ENCODE results near the gene PRKD2.

Gene PRKD2

DNA sequence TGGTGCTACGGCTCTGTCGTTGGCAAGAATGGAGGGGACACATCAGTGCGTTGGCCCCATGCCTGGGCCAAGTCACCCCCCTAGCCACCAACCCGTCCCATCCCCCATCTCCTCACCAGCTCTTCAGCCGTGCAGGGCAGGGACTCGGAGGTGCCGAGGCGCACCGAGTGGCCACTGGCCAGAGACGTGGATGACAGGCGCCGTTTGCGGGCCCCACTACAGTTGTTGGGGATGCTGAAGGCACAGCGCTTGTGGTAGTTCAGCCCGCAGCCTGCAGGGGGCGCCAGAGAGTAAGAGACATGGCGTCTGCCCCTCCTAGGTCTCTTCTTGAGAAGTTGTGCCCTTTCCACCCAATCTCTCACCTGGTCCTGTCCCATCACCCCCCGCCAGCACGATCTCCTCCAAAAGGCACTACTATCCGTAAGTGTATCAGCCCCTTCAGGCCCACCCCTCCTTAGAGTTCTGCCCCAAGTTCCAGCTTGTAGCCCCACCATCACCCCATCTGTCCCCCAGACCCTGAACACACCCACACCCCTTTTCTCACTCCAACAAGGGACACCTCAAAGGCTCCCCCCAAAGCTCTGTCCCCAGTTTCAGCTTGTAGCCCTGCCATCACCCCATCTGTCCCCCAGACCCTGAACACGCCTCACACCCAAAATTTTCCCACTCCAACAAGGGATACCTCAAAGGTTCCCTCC is 12.4 kb downstream of the PRKD2 start:
- DNase-seq (ENCODE audit: low read depth), result peak; percentile 76

DNA sequence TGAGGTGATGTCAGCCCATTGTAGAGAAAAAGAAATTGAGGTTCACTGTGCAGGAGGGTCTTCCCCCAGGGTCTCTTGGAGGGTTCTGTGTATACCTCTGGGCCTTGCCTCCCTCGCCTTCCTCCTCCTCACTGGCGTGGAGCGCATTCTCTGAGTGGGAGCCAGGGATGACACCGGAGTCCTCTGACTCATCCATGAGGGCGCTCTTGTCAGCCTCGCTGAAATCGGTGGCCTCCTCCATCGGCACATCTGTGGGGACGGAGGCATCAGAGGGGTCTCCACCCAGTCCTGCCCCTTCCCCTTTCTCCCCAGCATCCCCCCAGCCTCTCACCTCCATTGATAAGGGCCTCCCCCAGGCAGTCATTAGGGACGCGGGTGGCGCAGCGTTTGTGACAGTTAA is 16.2 kb downstream of the PRKD2 start:
- no peak for DNase-seq (ENCODE audit: low read depth)

DNA sequence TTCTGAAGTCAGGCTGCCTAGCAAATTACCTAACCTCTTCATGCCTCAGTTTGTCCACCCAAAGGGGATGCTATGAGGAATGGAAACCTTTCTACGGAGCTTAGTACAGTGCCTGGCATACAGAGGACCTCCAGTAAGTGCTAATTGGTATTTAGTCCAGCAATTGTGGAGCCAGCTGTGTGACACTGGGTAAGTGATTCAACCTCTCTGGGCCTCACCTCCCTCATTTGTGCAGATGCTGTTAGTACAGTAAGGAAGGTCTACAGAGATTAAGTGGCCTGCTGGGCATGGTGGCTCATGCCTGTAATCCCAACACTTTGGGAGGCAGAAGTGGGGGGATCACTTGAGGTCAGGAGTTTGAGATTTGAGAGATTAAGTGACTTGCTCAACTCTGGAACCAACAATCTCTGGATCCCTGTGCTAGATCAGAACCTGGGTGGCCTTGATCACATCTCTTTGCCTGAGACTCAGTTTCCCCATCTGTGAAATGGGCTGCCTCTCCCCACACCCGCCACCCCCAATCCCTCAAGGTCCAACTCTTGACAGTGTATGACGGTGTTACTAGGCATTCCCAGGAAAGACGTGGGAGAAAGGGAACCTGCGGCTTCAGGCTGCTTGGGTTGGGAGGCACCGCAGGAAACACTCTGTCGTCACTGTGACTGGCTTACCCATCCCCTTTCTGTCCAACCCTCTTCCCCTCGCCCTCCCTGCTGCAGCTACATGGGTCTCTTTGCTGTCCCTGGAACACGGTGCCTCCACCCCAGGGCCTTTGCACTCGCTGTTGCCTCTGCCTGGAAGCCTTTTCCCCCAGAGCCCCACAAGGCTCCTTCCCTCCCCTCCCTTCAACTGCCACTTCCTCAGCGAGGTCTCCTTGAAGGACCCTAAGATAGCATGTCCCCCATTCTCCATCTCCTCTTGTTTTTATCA is 18.3 kb downstream of the PRKD2 start:
- no peak for DNase-seq (ENCODE audit: low read depth)

DNA sequence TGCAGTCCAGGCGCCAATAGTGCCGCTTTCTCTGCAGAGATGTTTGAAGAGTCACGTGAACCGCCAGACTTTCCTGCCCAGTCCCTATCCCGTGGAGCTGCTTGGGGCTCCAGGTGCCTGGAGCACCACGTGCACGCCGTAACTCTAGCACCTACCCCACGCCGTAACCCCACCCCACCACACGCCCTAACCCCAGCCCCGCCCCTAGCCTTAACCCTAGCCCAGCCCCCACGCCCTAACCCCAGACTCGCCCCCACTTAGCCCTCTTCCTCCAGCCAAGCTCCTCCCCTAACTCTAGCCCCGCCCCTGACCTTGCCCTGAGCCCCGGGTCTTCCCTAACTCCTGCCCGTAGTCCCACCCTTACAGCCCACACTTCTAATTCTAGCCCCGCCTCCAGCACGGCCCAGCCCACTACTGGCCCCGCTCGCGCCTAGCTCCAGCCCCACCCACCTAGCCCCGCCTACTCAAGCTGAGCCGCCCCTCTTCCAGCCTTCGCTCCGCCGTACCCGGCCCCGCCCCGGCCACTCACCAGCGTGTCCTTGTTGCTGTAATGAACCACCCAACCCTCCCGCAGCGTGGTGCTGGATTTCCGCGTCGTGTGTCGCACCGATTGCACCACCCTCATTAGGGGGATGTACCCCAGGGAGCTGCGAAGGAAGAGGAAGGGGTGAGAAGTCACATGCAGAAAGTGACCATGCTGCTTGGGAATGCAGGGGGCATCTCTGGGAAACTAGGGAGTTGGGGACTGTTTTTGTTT is 19.5 kb downstream of the PRKD2 start:
- DNase-seq (ENCODE audit: low read depth), result no peak

DNA sequence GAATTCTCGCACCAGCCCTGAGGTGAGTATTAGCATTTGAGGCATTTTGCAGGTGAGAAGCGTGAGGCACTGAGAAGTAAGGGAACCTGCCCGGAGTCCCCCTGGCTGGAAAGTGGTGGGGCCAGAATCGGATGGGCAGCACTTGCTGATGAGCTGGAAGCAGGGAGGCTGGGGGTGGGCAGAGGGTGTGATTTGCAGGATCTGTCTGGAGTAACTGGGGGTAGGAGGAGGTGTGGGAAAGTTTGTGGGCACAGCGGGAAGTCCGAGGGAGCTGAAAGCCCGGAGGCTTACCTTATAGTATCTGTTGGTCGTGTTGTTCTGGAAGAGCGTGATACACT is 20.1 kb downstream of the PRKD2 start:
- no peak for DNase-seq (ENCODE audit: low read depth)

DNA sequence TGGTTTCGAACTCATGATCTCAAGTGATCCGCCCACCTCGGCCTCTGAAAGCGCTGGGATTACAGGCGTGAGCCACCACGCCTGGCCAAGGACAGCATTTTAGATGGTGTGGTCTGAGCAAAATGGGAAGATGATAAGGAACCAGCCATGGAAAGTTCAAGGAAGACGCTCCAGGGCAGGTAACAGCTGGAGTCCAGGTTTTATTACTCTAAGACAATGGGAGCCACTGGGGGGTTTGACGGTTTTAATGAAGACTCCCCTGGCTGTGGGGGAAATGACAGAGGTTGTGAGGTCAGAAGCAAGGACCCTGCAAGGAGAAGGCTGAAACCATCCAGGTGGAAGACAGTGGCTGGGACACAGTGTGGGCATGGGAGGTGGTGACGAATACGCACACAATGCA is 20.9 kb downstream of the PRKD2 start:
- no peak for DNase-seq (ENCODE audit: low read depth)

DNA sequence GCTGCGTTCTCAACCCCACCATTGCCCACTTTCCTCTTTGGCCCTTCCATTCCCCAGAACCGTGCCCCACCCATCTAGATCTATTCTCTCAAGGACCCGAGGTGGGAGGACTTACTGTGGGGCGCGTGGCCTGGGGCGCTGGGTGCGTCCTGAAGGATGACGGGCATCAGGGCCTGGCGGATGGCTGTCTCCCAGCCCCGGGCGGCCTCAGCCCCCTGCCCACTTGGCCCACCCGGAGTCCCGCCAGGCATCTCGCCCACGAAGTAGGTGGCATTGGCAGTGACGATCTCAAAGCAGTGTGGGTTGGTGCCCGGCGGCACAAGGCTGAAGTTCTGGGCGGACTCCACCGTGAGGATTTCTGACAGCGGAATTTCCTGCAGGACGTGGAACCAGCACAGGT is 23.2 kb downstream of the PRKD2 start:
- DNase-seq (ENCODE audit: low read depth), result no peak

DNA sequence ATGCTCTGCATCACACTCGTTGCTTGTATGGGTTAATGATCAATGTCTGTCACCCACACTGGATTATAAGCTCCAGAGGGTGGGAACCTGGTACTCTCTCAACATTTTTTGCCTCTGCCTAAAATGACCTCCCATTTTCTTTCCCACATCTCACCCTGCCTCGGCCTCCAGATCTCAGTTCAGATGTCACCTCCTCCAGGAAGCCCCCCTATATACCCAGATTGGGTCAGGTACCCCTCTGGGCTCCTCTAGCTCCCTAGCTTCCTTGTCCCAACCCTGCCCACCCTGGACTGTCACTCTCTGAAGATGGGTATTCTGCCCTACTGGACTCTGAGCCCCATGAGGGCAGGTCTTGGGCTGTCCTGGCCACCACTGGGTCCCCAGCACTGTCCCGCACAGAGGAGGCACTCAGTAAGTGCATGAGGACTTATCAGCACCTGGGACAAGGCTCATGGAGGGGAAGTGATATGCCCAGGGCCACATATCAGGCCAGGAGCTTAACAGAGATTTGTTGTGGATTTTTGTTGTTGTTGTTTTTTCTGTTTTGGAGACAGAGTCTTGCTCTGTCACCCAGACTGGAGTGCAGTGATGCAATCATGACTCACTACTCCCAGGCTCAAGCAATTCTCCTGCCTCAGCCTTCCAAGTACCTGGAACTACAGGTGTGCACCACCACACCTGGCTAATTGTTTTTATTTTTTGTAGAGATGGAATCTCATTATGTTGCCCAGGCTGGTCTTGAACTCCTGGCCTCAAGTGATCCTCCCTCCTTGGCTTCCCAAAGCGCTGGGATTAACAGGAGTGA is 23.8 kb downstream of the PRKD2 start:
- no peak for DNase-seq (ENCODE audit: low read depth)

DNA sequence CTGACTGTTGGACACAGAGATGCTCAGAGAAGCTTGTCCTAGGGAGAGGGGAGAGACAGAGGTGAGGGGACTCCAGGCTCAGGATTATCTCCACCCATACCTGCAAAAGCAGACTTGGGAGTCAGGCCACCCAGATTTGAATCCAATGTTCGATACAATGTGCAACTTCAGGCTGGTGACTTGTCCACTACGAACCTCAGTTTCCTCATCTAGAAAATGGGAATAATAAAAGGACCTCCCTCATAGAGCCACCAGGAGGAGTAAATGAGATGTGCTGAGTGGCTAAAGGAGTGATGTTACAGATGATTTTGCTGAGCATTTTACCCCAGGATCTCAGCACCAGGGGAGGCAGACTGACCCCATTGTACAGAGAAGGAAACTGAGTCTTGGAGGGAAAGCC is 25.0 kb downstream of the PRKD2 start:
- no peak for DNase-seq (ENCODE audit: low read depth)

DNA sequence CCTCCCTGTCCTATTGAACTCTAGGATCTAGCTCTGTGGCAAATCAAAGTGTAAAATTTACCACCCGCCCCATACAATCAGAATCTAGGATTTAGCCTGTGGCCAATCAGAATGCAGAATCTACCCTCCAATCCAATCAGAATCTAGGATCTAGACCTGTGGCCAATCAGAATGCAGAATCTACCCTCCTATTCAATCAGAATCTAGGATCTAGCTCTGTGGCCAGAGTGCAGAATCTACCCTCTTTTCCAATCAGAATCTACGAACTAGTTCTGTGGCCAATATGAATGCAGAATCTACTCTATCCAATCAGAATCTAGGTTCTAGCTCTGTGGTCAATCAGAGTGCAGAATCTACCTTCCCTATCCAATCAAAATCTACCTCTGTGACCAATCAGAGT is 25.8 kb downstream of the PRKD2 start:
- no peak for DNase-seq (ENCODE audit: low read depth)

DNA sequence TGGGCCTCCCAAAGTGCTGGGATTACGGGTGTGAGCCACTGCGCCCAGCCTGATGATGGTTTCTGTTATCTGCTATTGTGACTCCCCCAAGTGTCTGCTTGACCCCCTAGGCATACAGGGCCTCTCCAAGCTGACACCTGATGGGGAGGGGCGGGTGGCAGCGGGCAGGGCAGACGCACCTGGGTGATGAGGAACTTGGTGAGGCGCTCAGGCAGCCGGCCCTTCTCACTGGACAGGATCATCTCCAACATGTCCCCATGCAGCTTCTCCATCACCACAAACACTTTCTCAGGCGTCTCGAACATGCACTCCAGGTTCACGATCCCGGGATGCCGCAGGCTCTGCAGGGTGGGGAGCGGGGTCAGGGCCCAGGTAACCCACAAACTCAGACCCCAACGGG is 27.6 kb downstream of the PRKD2 start:
- no peak for DNase-seq (ENCODE audit: low read depth)

DNA sequence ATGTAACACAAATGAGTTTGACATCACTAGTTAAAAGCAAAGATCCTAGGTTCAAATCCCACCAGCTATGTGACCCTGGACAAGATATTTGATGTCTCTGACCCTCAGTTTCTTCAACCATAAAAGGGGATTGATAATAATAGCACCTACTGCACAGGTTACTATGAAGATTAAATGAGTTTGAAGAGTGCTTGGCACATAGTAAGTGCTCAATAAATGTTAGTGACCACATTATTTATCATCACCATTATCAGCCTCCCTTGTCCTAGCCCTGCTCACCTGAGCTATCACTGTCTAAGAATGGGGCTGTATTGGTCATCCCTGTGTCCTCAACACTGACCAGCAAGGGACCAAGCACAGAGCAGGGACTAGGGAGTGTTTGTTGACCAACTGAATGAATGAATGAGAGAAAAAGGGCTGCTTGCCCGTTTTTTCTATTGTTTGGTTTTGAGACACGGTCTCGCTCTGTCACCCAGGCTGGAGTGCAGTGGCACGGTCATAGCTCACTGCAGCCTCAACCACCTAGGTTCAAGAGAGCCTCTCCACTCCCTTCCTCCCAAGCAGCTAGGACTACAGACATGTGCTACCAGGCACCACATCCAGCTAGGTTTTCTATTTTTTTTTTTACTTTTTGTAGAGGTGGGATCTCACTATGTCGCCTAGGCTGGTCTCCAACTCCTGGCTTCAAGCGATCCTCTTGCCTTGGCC is 29.3 kb downstream of the PRKD2 start:
- DNase-seq (ENCODE audit: low read depth), result no peak

DNA sequence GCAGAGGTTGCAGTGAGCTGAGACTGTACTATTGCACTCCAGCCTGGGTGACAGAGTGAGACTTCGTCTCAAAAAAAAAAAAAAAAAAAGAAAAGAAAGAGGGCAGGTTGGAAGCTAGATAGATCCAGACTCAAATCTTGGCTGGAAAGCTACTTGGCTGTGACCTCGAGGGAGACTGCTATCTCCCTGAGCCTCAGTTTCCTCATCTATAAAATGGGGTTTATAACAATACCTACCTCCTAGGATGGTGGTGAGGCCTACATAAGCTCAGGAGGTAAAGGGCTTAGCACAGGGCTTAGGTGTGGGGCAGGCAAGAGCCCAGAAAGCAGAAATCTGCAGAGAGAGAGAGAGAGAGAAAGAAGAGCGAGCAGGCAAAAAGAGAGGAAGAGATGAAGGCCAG is 31.7 kb downstream of the PRKD2 start:
- DNase-seq (ENCODE audit: low read depth), result no peak

DNA sequence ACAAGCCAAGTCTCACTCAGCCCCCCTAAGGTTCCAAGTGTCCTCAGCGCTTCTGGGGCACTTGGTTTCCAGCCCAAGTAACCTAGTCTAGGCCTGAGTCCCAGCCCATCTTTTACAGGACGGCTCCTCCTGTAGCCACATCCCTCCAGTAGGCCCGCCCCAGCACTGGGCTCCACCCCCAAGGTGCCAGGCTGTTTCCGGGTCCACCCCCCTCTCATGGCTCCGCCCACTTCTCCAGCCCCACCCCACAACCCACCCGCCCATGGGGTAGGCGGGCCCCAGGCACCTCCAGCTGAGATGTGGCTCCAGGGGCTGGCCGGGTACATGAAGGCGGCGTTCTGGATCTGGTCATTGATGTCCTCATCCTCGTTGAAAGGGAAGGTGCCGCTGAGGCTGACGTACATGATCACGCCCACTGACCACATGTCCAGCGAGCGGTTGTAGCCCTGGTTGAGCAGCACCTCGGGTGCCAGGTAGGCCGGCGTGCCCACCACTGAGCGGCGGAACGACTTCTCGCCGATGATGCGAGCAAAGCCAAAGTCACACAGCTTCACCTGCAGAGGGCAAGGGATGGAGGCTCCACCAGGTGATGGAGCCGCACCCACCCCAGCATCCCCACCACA is 38.7 kb downstream of the PRKD2 start:
- peak; percentile 31 for DNase-seq (ENCODE audit: low read depth)

DNA sequence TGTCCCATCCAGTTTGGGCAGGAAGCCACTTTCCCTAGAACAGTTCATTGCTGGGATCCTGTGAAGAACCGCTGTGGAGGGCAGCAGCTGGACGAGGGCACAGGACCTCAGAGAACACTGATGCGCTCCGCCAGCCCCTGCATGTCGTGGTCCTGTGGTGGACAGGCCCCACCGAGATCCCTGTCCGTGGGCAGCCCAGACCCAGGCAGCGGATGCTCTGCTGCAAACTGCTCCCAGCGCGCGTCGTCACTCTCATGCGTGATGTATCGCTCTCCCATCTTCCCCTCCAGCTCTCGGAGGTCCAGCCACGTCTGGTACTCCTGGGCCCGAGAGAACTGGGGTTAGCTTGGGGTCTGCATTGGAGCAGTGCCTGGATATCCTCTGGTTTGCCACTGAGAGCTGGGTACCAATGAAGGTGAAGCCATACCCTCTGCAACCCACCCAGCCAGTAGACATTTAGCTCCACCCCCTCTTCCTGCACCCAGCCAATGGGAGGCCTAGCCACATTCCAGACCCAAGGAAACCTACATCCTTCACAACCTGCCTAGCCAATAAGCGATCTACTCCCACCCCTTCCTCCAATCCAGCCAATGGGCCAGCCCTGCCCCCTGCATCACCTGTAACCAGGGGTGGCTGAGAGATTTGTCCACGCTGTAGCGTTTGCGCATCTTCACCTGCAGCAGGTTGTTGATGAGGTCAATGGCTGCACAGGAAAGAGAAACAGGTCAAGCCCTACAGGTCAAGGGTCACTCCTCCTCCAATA is 42.3 kb downstream of the PRKD2 start:
- DNase-seq (ENCODE audit: low read depth), result no peak

DNA sequence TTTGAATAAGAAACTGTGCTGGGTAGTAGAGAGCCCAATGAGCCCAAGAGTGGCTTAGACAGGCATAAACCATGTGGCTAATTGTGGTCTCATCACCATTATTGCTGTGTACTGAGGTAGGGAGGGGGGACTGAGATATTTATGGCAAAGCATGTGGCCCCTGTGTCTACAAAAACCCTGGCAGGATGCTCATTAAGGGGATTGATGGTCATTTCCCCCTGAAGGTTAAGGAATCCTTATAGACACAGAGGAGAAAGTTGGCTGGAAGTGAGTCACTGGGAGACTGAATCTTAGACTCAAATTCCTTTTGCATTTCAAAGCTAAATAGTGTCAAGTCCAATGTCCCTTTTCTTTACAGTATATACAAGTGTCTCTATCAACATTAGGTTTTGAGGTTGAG is 46.1 kb downstream of the PRKD2 start:
- DNase-seq (ENCODE audit: low read depth), result no peak

DNA sequence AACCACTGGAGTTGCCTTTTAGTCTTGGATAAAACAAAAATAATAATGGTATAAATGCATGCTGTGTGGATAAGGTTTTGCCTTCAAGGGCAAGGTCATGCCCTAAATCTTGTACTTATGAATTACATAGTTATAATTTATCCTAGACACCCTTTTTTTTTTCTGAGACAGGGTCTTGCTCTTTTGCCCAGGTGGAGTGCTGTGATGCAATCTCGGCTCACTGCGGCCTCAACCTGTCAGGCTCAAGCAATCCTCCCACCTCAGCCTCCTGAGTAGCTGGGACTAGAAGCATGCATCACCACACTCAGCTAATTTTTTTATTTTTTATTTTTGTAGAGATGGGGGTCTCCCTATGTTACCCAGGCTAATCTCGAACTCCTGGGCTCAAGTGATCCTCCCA is 48.3 kb downstream of the PRKD2 start:
- no peak for DNase-seq (ENCODE audit: low read depth)

DNA sequence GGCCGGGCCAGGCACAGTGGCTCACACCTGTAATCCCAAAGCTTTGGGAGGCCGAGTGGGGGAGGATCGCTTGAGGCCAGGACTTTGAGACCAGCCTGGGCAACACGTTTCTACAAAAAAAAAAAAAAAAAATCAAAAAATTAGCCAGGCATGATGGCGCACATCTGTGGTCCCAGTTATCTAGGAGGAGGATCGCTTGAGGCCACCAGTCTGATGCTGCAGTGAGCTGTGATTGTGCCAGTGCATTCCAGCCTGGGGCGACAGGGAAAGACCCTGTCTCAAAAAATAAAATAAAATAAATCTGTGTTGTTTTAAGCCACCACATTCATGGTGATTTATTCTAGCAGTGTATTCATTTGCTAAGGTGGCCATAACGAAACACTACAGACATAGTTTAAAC is 51.8 kb downstream of the PRKD2 start:
- DNase-seq (ENCODE audit: low read depth), result no peak

DNA sequence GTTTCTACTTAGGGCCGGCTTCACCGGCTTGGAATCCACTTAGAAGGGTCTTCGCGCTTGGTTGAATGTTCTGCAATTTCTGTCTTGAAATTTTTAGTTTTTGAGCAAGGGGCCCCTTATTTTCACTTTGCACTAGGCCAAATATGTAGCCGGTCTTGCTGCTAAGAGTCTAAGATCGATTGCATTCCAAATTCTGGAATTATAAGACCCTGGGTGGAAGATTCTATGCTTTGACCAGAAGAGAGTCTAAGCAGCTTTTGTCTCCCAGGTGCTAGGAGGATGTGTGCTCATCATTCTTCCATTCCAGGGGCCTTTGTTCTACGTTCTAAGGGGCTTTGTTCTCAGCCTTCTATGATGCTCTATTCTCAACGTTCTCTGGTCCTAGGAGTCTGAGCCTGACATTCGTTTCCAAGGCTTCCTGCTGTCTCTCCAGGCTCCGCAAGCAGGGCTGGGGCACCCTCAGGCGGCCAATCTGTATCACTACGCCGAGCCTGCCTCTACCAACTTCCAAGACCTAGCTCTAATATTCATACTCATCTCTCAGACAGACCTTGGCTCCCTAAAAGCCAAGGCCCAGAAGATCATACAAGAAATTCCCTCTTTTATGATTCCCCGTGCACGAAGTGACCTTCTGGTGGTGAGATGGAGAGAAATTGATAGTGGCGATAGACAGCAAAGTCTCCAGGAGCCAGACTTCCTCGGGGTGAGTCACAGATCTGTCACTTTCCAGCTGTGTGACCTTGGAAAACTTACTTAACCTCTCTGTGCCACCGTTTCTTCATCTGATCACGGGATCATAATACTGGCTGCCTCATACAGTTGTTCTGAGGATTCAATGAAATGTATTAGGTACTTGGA is 55.0 kb downstream of the PRKD2 start:
- DNase-seq (ENCODE audit: low read depth), result peak; percentile 65

Measured in stimulated activated CD4-positive, alpha-beta T cell treated with anti-CD3 and anti-CD28 coated beads, Interleukin-2, amount 100 ng/mL, for 4 hours (primary cell).